ENCODE results near the gene SLC35B4. TPM values are rescaled to one million over a fixed set of nuclear protein-coding genes. Genes with fewer than 3 reads are reported as not detected.

SLC35B4 gene
- 18.4 and 21.9 TPM in 2 replicates for total RNA-seq

GRCh38 chr7:134316539-134317344, at the start of gene SLC35B4:
Gene SLC35B4 (minus strand): TSS chr7:134316930. CDS start chr7:134316751, 179 bp downstream.

Other genes starting within 250 kb of the SLC35B4 start
- gene LRGUK, start 189.6 kb downstream of the SLC35B4 start, total RNA-seq: 0.13 and 0.29 TPM in 2 replicates
- gene AKR1B1, start 142.2 kb upstream of the SLC35B4 start, total RNA-seq: 142 and 186 TPM in 2 replicates
- gene AKR1B10, start 210.6 kb upstream of the SLC35B4 start, total RNA-seq: 0.65 and 0.66 TPM in 2 replicates
- gene AKR1B15, start 232.2 kb upstream of the SLC35B4 start, total RNA-seq: not detected in 2 replicates

Data from thoracic aorta endothelial cell (primary cell).